Measurements from ENCODE around the gene URM1. TPM values are rescaled to one million over a fixed set of nuclear protein-coding genes. Genes with fewer than 3 reads are reported as not detected.
"Not testable (repeated sequence)": the region's sequence is repeated elsewhere in the genome, so short reads cannot be mapped to it uniquely, and the experiment has no call there.

URM1 gene
- total and polyA plus RNA-seq, 9 donors = 48.3 to 82.2 (median 68.0) TPM

- 47% methylated on average over 12 of the region's 20 CpGs for WGBS (ENCODE audit: insufficient coverage)
- H3K27me3 ChIP-seq (ENCODE audit: control insufficient read depth, insufficient read depth, low read length) = peaks cover 3% of the 10 kb centered on the region
- no peak for DNase-seq
- no peaks in the 10 kb centered on the region for H3K9me3 ChIP-seq (replicated peaks; ENCODE audit: control insufficient read depth, low read depth, low read length)
- peaks cover 35% of the 10 kb centered on the region for H3K4me1 ChIP-seq (ENCODE audit: control insufficient read depth, insufficient read depth, low read length)
- no peak overlapping the region for H3K4me3 ChIP-seq (ENCODE audit: low read length)
- H3K36me3 ChIP-seq (ENCODE audit: control insufficient read depth, insufficient read depth, low read length) = no peaks in the 10 kb centered on the region
- H3K27ac ChIP-seq (ENCODE audit: low read length) = no peak overlapping the region
These were observed 34.1 kb downstream of the URM1 start for GRCh38 chr9:128405077-128405779.

DNA sequence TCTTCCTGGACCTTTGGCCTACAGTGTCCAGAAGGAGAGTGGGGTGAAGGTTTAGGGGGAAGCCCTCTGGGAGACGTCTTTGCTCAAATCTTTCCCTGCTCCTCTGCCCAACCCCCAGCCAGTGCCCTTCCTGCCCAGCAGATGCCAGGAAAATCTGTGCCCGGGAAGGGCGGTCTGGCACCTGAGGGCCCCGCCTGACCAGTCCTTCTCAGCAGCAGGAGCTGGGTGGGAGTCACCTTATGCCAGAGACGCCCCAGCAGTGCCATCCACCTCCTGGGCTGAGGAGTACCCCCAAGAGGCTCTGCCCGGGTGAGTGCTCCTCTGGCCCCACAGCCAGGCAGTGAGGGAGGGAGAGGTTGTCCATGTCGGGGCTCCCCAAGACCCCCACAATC, 34.6 kb downstream of the URM1 start:
- peaks cover 34% of the 10 kb centered on the region for H3K4me1 ChIP-seq (ENCODE audit: control insufficient read depth, insufficient read depth, low read length)
- peaks cover 2% of the 10 kb centered on the region for H3K27me3 ChIP-seq (ENCODE audit: control insufficient read depth, insufficient read depth, low read length)
- DNase-seq = no peak
- no peaks in the 10 kb centered on the region for H3K9me3 ChIP-seq (replicated peaks; ENCODE audit: control insufficient read depth, low read depth, low read length)
- 72% methylated on average over 5 of the region's 7 CpGs for whole genome bisulfite sequencing (ENCODE audit: insufficient coverage)
- no peaks in the 10 kb centered on the region for H3K36me3 ChIP-seq (ENCODE audit: control insufficient read depth, insufficient read depth, low read length)
- H3K4me3 ChIP-seq (ENCODE audit: low read length) = no peak overlapping the region
- no peak overlapping the region for H3K27ac ChIP-seq (ENCODE audit: low read length)

DNA sequence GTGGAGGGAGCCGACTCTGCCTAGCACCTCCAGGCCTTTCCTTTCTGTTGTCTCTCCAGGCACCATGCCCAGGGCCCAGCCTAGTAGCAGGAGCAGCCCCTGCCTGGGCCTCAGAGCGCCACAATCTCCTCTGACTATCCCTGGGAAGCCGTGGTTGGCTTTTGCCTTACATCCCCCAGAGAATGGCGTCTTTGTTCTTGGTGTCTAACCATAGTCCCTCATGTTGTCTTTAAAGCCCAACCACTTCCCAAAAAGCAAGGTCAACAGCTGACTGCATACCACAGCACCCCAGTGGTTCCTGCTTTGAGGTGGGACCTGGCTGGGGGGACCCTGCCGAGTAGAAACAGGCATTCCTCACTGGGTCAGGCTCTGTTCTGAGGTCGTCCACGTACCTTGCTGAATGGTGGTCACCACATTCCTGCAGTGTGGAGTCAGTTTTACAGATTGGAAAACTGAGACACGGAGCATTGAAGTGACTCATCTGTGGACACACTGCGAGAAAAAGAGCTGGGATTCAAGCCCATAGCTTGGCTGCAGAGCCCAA, 35.7 kb downstream of the URM1 start:
- WGBS (ENCODE audit: insufficient coverage) = 58% methylated on average over 7 of the region's 9 CpGs
- Histone ChIP-seq H3K4me1 (ENCODE audit: control insufficient read depth, insufficient read depth, low read length) (peaks cover 44% of the 10 kb centered on the region), H3K4me3 (ENCODE audit: low read length) (no peak overlapping the region), H3K9me3 (replicated peaks; ENCODE audit: control insufficient read depth, low read depth, low read length) (no peaks in the 10 kb centered on the region), H3K27ac (ENCODE audit: low read length) (peak overlapping the region; percentile 7), H3K36me3 (ENCODE audit: control insufficient read depth, insufficient read depth, low read length) (no peaks in the 10 kb centered on the region), H3K27me3 (ENCODE audit: control insufficient read depth, insufficient read depth, low read length) (peaks cover 2% of the 10 kb centered on the region)
- no peak for DNase-seq

- DNase-seq = no peak
- Histone ChIP-seq H3K27ac (ENCODE audit: low read length) (no peak overlapping the region), H3K9me3 (replicated peaks; ENCODE audit: control insufficient read depth, low read depth, low read length) (no peaks in the 10 kb centered on the region), H3K4me1 (ENCODE audit: control insufficient read depth, insufficient read depth, low read length) (peaks cover 51% of the 10 kb centered on the region), H3K27me3 (ENCODE audit: control insufficient read depth, insufficient read depth, low read length) (peaks cover 2% of the 10 kb centered on the region), H3K36me3 (ENCODE audit: control insufficient read depth, insufficient read depth, low read length) (no peaks in the 10 kb centered on the region), H3K4me3 (ENCODE audit: low read length) (no peak overlapping the region)
- WGBS (ENCODE audit: insufficient coverage) = 36% methylated on average over 13 of the region's 26 CpGs
These were observed 37.8 kb downstream of the URM1 start for GRCh38 chr9:128408963-128409431.

GRCh38 chr9:128409450-128409849, 38.3 kb downstream of the URM1 start:
- peaks cover 2% of the 10 kb centered on the region for H3K27me3 ChIP-seq (ENCODE audit: control insufficient read depth, insufficient read depth, low read length)
- WGBS (ENCODE audit: insufficient coverage) = 47% methylated on average over 4 of the region's 8 CpGs

GRCh38 chr9:128409978-128410377, 38.8 kb downstream of the URM1 start:
- H3K27ac ChIP-seq (ENCODE audit: low read length) = no peak overlapping the region
- peaks cover 51% of the 10 kb centered on the region for H3K4me1 ChIP-seq (ENCODE audit: control insufficient read depth, insufficient read depth, low read length)
- DNase-seq = peak; percentile 75
- WGBS (ENCODE audit: insufficient coverage) = 27% methylated on average over 6 of the region's 6 CpGs
- H3K36me3 ChIP-seq (ENCODE audit: control insufficient read depth, insufficient read depth, low read length) = no peaks in the 10 kb centered on the region
- H3K9me3 ChIP-seq (replicated peaks; ENCODE audit: control insufficient read depth, low read depth, low read length) = no peaks in the 10 kb centered on the region
- H3K27me3 ChIP-seq (ENCODE audit: control insufficient read depth, insufficient read depth, low read length) = peaks cover 2% of the 10 kb centered on the region
- H3K4me3 ChIP-seq (ENCODE audit: low read length) = no peak overlapping the region

More at GRCh38 chr9:128409450-128409849, 38.3 kb downstream of the URM1 start:
- DNase-seq = no peak
- Histone ChIP-seq H3K4me1 (ENCODE audit: control insufficient read depth, insufficient read depth, low read length) (peaks cover 51% of the 10 kb centered on the region), H3K36me3 (ENCODE audit: control insufficient read depth, insufficient read depth, low read length) (no peaks in the 10 kb centered on the region), H3K4me3 (ENCODE audit: low read length) (no peak overlapping the region), H3K27ac (ENCODE audit: low read length) (no peak overlapping the region), H3K9me3 (replicated peaks; ENCODE audit: control insufficient read depth, low read depth, low read length) (no peaks in the 10 kb centered on the region)

DNA sequence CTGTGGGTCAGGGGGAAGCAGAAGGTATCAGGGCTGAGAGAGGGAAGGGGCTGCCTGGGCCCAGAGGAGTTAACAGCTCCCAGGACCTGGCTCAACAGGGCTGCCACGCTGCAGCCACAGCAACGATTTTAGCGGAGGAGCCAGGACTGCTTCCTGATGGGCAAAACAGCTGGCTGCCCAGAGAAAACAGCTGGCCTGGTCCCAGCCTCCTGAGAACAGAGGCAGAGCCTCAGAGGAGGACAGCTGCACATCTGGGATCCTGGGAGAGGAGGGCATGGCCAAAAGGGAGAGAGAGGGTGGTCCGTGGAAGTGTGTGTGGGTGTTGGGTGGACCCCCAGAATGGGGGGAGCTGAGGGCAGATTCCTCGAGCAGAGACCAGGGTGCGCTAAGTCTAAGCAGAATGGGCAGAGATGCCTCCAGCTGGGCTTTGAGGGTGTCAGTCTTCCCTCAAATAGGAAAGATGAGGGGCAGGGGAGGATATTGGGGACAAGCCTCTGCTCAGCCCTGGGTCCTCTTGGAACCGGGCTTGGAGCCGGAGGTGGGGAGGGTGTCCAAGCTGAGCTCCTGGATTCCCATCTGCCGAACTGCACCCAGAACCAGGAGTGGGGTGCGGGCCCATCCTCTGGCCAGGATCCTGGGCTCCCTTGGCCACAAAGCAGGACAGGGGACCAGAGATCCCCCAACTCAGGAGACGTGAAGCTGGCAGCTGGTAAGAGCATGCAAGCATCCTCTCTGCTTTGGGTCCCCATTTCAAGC, 40.4 kb downstream of the URM1 start:
- peak overlapping the region; percentile 65 for H3K27ac ChIP-seq (ENCODE audit: low read length)
- peaks cover 8% of the 10 kb centered on the region for H3K27me3 ChIP-seq (ENCODE audit: control insufficient read depth, insufficient read depth, low read length)
- H3K36me3 ChIP-seq (ENCODE audit: control insufficient read depth, insufficient read depth, low read length) = no peaks in the 10 kb centered on the region
- peaks cover 50% of the 10 kb centered on the region for H3K4me1 ChIP-seq (ENCODE audit: control insufficient read depth, insufficient read depth, low read length)
- no peak overlapping the region for H3K4me3 ChIP-seq (ENCODE audit: low read length)
- peak; percentile 87 for DNase-seq
- H3K9me3 ChIP-seq (replicated peaks; ENCODE audit: control insufficient read depth, low read depth, low read length) = no peaks in the 10 kb centered on the region
- WGBS (ENCODE audit: insufficient coverage) = 29% methylated on average over 10 of the region's 11 CpGs

DNA sequence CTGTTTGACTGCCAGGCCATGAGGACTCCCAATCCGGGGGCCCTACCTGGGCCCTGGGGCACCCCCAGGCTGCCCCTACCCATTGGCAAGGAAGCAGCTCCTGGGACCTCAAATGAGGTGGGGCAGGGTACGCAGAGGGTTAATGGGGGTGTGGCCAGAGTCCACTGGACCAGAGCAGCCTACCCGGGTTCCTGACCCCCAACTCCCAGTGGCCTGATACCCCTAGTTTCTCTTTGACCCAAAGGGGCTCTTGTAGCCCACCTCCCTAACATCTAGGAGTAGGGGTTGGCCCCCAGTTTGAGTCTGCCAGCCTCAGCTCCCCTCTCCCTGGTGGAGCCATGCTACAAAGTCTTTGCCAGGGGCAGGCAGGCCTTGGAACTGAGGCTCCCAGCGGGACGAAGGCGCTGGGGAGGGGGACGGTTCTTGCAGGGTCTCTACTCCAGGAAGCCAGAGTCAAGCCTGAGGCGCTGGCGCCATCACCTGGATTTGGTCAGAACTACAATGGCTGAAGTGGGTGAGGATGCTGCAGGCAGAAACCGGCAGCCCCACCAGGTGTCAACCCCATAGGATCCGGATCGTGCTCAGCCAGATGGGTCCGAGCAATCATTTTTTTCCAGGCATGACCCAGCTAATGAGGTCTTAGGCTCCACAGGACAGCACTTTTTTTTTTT, 41.1 kb downstream of the URM1 start:
- Histone ChIP-seq H3K27me3 (ENCODE audit: control insufficient read depth, insufficient read depth, low read length) (peaks cover 9% of the 10 kb centered on the region), H3K36me3 (ENCODE audit: control insufficient read depth, insufficient read depth, low read length) (no peaks in the 10 kb centered on the region), H3K27ac (ENCODE audit: low read length) (peak overlapping the region; percentile 65), H3K4me3 (ENCODE audit: low read length) (no peak overlapping the region), H3K9me3 (replicated peaks; ENCODE audit: control insufficient read depth, low read depth, low read length) (no peaks in the 10 kb centered on the region), H3K4me1 (ENCODE audit: control insufficient read depth, insufficient read depth, low read length) (peaks cover 43% of the 10 kb centered on the region)
- DNase-seq = peak; percentile 77
- 6% methylated on average over 11 of the region's 13 CpGs for WGBS (ENCODE audit: insufficient coverage)

- H3K27me3 ChIP-seq (ENCODE audit: control insufficient read depth, insufficient read depth, low read length); DNase-seq; H3K4me3 ChIP-seq (ENCODE audit: low read length); H3K36me3 ChIP-seq (ENCODE audit: control insufficient read depth, insufficient read depth, low read length); H3K27ac ChIP-seq (ENCODE audit: low read length); H3K9me3 ChIP-seq (replicated peaks; ENCODE audit: control insufficient read depth, low read depth, low read length): not testable (repeated sequence)
- H3K4me1 ChIP-seq (ENCODE audit: control insufficient read depth, insufficient read depth, low read length) = peaks cover 32% of the 10 kb centered on the region
- WGBS (ENCODE audit: insufficient coverage) = 88% methylated on average over 13 of the region's 13 CpGs
These were observed 42.6 kb downstream of the URM1 start for GRCh38 chr9:128413728-128414127.

DNA sequence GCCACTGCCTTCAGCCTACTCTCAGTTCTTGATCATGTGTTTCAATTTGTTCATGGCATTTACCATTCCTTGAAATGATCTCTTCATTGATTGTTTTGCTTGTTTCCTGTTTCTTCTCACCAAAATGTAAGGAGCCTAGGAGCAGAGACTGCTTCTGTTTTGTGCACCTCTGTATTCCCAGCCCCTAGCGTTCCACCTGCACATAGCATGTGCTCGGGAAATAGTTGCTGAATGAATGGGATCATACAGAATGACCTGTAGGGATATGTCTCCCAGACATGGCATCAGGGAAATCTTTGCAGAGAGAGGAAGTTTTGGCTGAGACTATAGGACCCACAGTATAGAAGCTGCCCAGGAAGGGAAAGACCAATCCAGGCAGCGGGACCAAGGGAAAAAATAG, 43.3 kb downstream of the URM1 start:
- no peak for DNase-seq
- Histone ChIP-seq H3K4me3 (ENCODE audit: low read length) (no peak overlapping the region), H3K36me3 (ENCODE audit: control insufficient read depth, insufficient read depth, low read length) (no peaks in the 10 kb centered on the region), H3K27me3 (ENCODE audit: control insufficient read depth, insufficient read depth, low read length) (peaks cover 16% of the 10 kb centered on the region), H3K9me3 (replicated peaks; ENCODE audit: control insufficient read depth, low read depth, low read length) (no peaks in the 10 kb centered on the region), H3K4me1 (ENCODE audit: control insufficient read depth, insufficient read depth, low read length) (peaks cover 33% of the 10 kb centered on the region), H3K27ac (ENCODE audit: low read length) (no peak overlapping the region)
- 63% methylated on average over 1 of the region's 3 CpGs for WGBS (ENCODE audit: insufficient coverage)

Data from muscle of leg (tissue), 11 donors.